Ovary (tissue), 10 donors: ENCODE data around the gene ZNF80. TPM values are rescaled to one million over a fixed set of nuclear protein-coding genes. Genes with fewer than 3 reads are reported as not detected.
"Not testable (repeated sequence)": the region's sequence is repeated elsewhere in the genome, so short reads cannot be mapped to it uniquely, and the experiment has no call there.

Source experiments
- DNase-seq, 5 donors: peaks; one replicate each; pipeline ENCODE4 v3.0.0-alpha.2; 2019 to 2020
- H3K27ac ChIP-seq, 2 donors: fragments of 200-600 bp; one replicate each; pipeline versions ENCODE4 v1.5.1 to v1.8.0; 2019 to 2022
- H3K27me3 ChIP-seq: fragments of 200-600 bp; one replicate; pipeline ENCODE4 v1.8.0; 2022
- H3K36me3 ChIP-seq: fragments of 200-600 bp; sonication (generic); one replicate; pipeline ENCODE4 v1.5.1; 2019
- H3K4me1 ChIP-seq: one replicate; pipeline ENCODE4 v1.8.1; 2013; ENCODE audit warnings: mild to moderate bottlenecking, moderate library complexity; ENCODE audit not compliant: insufficient read depth
- H3K4me3 ChIP-seq: fragments of 200-600 bp; sonication (generic); one replicate; pipeline ENCODE4 v1.5.1; 2017
- H3K9me3 ChIP-seq, 2 donors: fragments of 200-600 bp in 1 of 2; sonication (generic) in 1 of 2; one replicate each; pipeline versions ENCODE4 v1.5.1 to v1.8.1; 2013 to 2019; ENCODE audit warnings: mild to moderate bottlenecking in 1 of 2, moderate library complexity in 1 of 2
- CTCF ChIP-seq, 3 donors: fragments of 450-650 bp in 2 of 3; fragments of 200-600 bp in 1 of 3; IDR thresholded peaks; one replicate each; pipeline versions ENCODE4 v1.5.1 to v1.8.0; 2016 to 2022; ENCODE audit warnings: antibody characterized with exemption in 3 of 3, mild to moderate bottlenecking in 1 of 3
- EP300 ChIP-seq: sonication (generic); formaldehyde crosslinking; IDR thresholded peaks from one replicate; pipeline ENCODE4 v1.6.1; 2017; ENCODE audit warnings: antibody characterized with exemption
- POLR2A ChIP-seq: fragments of 450-650 bp; IDR thresholded peaks from one replicate; pipeline ENCODE4 v1.6.1; 2017; ENCODE audit warnings: antibody characterized with exemption, mild to moderate bottlenecking, moderate library complexity
- WGBS, 3 donors: extraction: QIAGEN DNeasy Blood & Tissue Kit in 1 of 3; methylation state at CpG; one replicate each; pipeline versions ENCODE4 v1.1.5 to v1.1.7; 2013 to 2017; 5-methylcytosine and 5-hydroxymethylcytosine counted together
- intact Hi-C, 4 donors: fragments of 100-400 bp; cut with DNase I; formaldehyde crosslinking; loops; one replicate each; pipeline versions ENCODE4 v1.11.0 to v1.15.1; 2022 to 2023
- long read RNA-seq, 3 donors: library from polyadenylated mRNA in 2 of 3; unstranded in 2 of 3; transcript quantifications; one replicate each; pipeline ENCODE4 v2.0.0 and lab custom pipeline, GENCODE V29; 2021 to 2026
- polyA plus RNA-seq, 2 donors: library from polyadenylated mRNA; stranded (reverse); fragments of 200-250 nt in 1 of 2; fragments of 350-450 nt in 1 of 2; fragmentation: Illumina TruSeq in 1 of 2; extraction: RNeasy Lipid Tissue Mini Kit (QIAGEN cat#74804) in 1 of 2; gene quantifications; one replicate each; pipeline ENCODE4 v1.2.3, GENCODE V29; 2013 to 2014
- total RNA-seq, 7 donors: library from RNA; depleted of rRNA in 2 of 7; stranded (reverse); fragments of >200 nt in 2 of 7; fragmentation: NEBNext Ultra II Directional in 3 of 7; extraction: Animal tissue kit (Norgen Biotek cat#: 25700) in 3 of 7; gene quantifications; one replicate each; pipeline versions ENCODE4 v1.1.0 to v1.2.4, GENCODE V29; 2016 to 2023
- donor health status: DM: no; HTN: no; CAD: no; lungs with moderate emphysema.
- donor health status: DM: no; HTN: no; CAD: no.
- donor health status: Bipolar disorder and iron deficiency.
- donor health status: DM: yes; HTN: yes; CAD: no.
- donor health status: DM: no; HTN: no; CAD: no.
- donor health status: DM: yes; HTN: yes; CAD: no.

Gene ZNF80
- total RNA-seq (under 1 TPM in 1 of 7 donors, not detected in 6; 0.12 TPM), polyA plus RNA-seq (under 1 TPM in 1 of 2 donors, not detected in 1; 0.02 TPM)
- long read RNA-seq, donor 1 = 0 reads
- long read RNA-seq, donor 2 = 0 reads
- long read RNA-seq, donor 3, partial matches to known transcripts = 0 of 1 reads
- long read RNA-seq, donor 3, other reads (novel, unspliced or antisense) = 1 of 1 reads

DNA sequence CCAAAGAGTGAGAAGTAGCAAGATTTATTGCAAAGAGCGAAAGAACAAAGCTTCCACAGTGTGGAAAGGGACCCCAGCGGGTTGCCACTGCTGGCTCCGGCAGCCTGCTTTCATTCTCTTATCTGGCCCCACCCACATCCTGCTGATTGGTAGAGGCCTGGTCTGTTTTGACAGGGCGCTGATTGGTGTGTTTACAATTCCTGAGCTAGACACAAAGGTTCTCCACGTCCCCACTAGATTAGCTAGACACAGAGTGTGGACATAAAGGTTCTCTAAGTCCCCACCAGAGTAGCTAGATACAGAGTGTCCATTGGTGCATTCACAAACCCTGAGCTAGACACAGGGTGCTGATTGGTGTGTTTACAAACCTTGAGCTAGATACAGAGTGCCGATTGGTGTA, at the start of gene ZNF80:
Gene ZNF80, minus strand, starts transcription at position 101 of the 400 bp plus-strand sequence. CDS start 504 bp downstream, outside the sequence.
- 59 to 83% (median 77%) methylated on average over 5 to 6 of the region's 6 CpGs for WGBS, 3 donors
- H3K27me3 ChIP-seq, H3K27ac ChIP-seq, H3K4me3 ChIP-seq, DNase-seq, H3K36me3 ChIP-seq, intact Hi-C loops, H3K9me3 ChIP-seq, H3K4me1 ChIP-seq: not testable (repeated sequence)

DNA sequence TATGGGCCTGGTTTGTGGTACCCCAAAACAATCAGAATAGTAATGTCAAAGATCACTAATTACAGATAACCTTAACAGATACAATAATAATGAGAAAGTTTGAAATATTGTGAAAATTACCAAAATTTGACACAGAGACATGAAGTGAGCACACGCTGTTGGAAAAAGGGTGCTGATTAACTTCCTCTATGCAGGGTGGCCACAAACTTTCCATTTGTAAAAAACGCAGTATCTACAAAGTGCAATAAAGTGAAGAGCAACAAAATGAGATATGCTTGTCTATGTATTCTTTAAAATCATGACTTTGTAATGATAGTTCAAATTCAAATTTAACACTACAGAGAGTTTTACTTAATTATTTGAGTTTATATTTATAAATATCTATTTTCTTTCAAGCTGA, 48.9 kb upstream of the ZNF80 start:
- no peak overlapping the region for H3K4me3 ChIP-seq
- TF ChIP-seq POLR2A (no peak), CTCF (IDR thresholded peaks at IDR 0.05) (no peak), EP300 (no peak)
- 88 to 92% (median 90%) methylated on average over 2 of the region's 2 CpGs for WGBS, 3 donors
- H3K27me3 ChIP-seq = no peaks in the 10 kb centered on the region
- DNase-seq = no peak
- H3K36me3 ChIP-seq = no peaks in the 10 kb centered on the region
- no peaks in the 10 kb centered on the region for H3K9me3 ChIP-seq
- intact Hi-C loops = no loop called here
- no peaks in the 10 kb centered on the region for H3K4me1 ChIP-seq
- H3K27ac ChIP-seq = no peak overlapping the region

DNA sequence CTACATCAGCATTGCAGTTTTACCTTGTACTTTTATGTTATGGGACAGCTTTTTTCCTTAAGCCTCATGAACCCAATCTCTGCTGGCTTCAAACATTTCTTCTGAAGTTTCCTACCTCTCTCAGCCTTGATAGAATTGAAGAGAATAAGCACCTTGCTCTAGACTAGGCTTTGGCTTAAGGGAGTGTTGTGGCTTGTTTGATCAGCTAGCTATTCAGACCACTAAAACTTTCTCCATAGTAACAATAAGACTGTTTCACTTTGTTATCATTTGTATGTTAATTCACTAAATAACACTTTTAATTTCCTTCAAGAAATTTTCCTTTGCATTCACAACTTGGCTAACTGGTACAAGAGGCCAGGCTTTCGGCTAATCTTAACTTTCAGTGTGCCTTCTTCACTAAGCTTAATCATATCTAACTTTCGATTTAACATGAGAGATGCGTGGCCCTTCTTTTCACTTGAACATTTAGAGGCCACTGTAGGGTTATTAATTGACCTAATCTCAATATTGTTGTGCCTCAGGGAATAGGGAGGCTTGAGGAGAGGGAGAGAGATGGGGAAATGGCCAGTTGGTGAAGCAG, 48.4 kb upstream of the ZNF80 start:
- Histone ChIP-seq H3K27me3 (no peaks in the 10 kb centered on the region), H3K27ac (no peak overlapping the region), H3K36me3 (no peaks in the 10 kb centered on the region), H3K9me3 (no peaks in the 10 kb centered on the region), H3K4me3 (no peak overlapping the region), H3K4me1 (no peaks in the 10 kb centered on the region)
- DNase-seq = no peak
- TF ChIP-seq CTCF (IDR thresholded peaks at IDR 0.05) = no peak
- TF ChIP-seq EP300 = no peak
- no peak for TF ChIP-seq POLR2A
- WGBS, 3 donors = 90 to 95% (median 92%) methylated on average over 3 of the region's 3 CpGs
- intact Hi-C loops = no loop called here

- intact Hi-C loops = no loop called here
- WGBS, 3 donors = 94 to 99% (median 98%) methylated on average over 1 of the region's 1 CpG
Measured at GRCh38 chr3:114284644-114285043, 47.3 kb upstream of the ZNF80 start.

DNA sequence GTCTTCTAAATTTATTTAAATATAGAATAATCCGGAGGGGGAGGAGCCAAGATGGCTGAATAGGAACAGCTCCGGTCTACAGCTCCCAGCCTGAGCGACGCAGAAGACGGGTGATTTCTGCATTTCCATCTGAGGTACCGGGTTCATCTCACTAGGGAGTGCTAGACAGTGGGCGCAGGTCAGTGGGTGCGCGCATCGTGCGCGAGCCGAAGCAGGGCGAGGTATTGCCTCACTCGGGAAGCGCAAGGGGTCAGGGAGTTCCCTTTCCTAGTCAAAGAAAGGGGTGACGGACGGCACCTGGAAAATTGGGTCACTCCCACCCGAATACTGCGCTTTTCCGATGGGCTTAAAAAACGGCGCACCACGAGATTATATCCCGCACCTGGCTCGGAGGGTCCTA, 39.5 kb upstream of the ZNF80 start:
- H3K4me3 ChIP-seq, H3K27me3 ChIP-seq, H3K27ac ChIP-seq, DNase-seq, H3K36me3 ChIP-seq, H3K9me3 ChIP-seq, intact Hi-C loops, H3K4me1 ChIP-seq: not testable (repeated sequence)
- 91 to 94% (median 94%) methylated on average over 21 to 26 of the region's 26 CpGs for WGBS, 3 donors

More at GRCh38 chr3:114284644-114285043, 47.3 kb upstream of the ZNF80 start:
- Histone ChIP-seq H3K4me3 (no peak overlapping the region), H3K4me1 (no peaks in the 10 kb centered on the region), H3K36me3 (no peaks in the 10 kb centered on the region), H3K27me3 (no peaks in the 10 kb centered on the region), H3K9me3 (no peaks in the 10 kb centered on the region), H3K27ac (no peak overlapping the region)
- TF ChIP-seq EP300 (no peak), CTCF (IDR thresholded peaks at IDR 0.05) (no peak), POLR2A (no peak)
- no peak for DNase-seq
